Measurements from ENCODE around the gene SCFD2. TPM values are rescaled to one million over a fixed set of nuclear protein-coding genes. Genes with fewer than 3 reads are reported as not detected.

Gene SCFD2
- total and polyA plus RNA-seq, 2 of the 8 experiments (the other 6 are each of a cell fraction or from before 2014, with no cell fraction given), result 6.2 to 10.2 TPM

- TF ChIP-seq CTCF (IDR thresholded peaks at IDR 0.05; ENCODE audit: control extremely low read depth in 1 of 3, insufficient read depth in 1 of 3, low read depth in 1 of 3, low read length in 3 of 3) (no peak), BRCA1 (IDR thresholded peaks at IDR 0.05; ENCODE audit: low read depth, low read length) (no peak)
Observed at GRCh38 chr4:53044651-53044960, 321.3 kb downstream of the SCFD2 start (continued).

All from H1 (cell line).